Neural progenitor cell (in vitro differentiated cells): ENCODE results near the gene APOBEC3G. TPM values are rescaled to one million over a fixed set of nuclear protein-coding genes. Genes with fewer than 3 reads are reported as not detected.

Source experiments
- DNase-seq: peaks from one replicate; pipeline ENCODE4 v3.0.0-alpha.2; 2016; ENCODE audit warnings: low spot score
- H2AFZ ChIP-seq: fragments of 200-600 bp; sonication (generic); replicated peaks from 2 replicates; pipeline ENCODE4 v1.6.1; 2016; ENCODE audit warnings: antibody characterized with exemption
- H3F3A ChIP-seq: fragments of 200-600 bp; sonication (generic); 2 replicates; pipeline ENCODE4 v1.6.1; 2016; ENCODE audit warnings: antibody characterized with exemption, low read depth
- H3K27ac ChIP-seq: fragments of 200-600 bp; sonication (generic); 2 replicates; pipeline ENCODE4 v1.5.1; 2016; ENCODE audit warnings: mild to moderate bottlenecking
- H3K27me3 ChIP-seq: fragments of 200-600 bp; sonication (generic); 2 replicates; pipeline ENCODE4 v1.6.1; 2016; ENCODE audit warnings: mild to moderate bottlenecking, moderate library complexity
- H3K36me3 ChIP-seq: fragments of 200-600 bp; sonication (generic); 2 replicates; pipeline ENCODE4 v1.5.1; 2016
- H3K4me1 ChIP-seq: fragments of 200-600 bp; sonication (generic); 2 replicates; pipeline ENCODE4 v1.6.1; 2016; ENCODE audit warnings: mixed run types
- H3K4me2 ChIP-seq: fragments of 200-600 bp; sonication (generic); 2 replicates; pipeline ENCODE4 v1.6.1; 2016
- H3K4me3 ChIP-seq: fragments of 200-600 bp; sonication (generic); 2 replicates; pipeline ENCODE4 v1.5.1; 2016
- H3K79me2 ChIP-seq: fragments of 200-600 bp; sonication (generic); 2 replicates; pipeline ENCODE4 v1.6.1; 2016; ENCODE audit warnings: low read depth
- H3K9ac ChIP-seq: fragments of 200-600 bp; sonication (generic); 2 replicates; pipeline ENCODE4 v1.6.1; 2016
- H3K9me3 ChIP-seq: fragments of 200-600 bp; sonication (generic); 2 replicates; pipeline ENCODE4 v1.5.1; 2016; ENCODE audit warnings: low read depth
- H4K20me1 ChIP-seq: fragments of 200-600 bp; sonication (generic); 2 replicates; pipeline ENCODE4 v1.6.1; 2016; ENCODE audit warnings: low read depth
- H3K27ac Mint-ChIP-seq: 3 replicates; pipeline ENCODE4 v1.8.0; 2021; ENCODE audit warnings: mixed read lengths
- H3K27me3 Mint-ChIP-seq: 2 replicates; pipeline ENCODE4 v1.8.0; 2022; ENCODE audit warnings: low read depth, mild to moderate bottlenecking, inconsistent platforms, moderate library complexity, mixed read lengths; ENCODE audit not compliant: insufficient read depth
- H3K36me3 Mint-ChIP-seq: 3 replicates; pipeline ENCODE4 v1.8.0; 2021; ENCODE audit warnings: mixed read lengths
- H3K4me1 Mint-ChIP-seq: 3 replicates; pipeline ENCODE4 v1.8.0; 2021; ENCODE audit warnings: mixed read lengths
- H3K4me3 Mint-ChIP-seq: 3 replicates; pipeline ENCODE4 v1.8.0; 2021; ENCODE audit warnings: mild to moderate bottlenecking, moderate library complexity, mixed read lengths
- H3K9me3 Mint-ChIP-seq: 3 replicates; pipeline ENCODE4 v1.8.0; 2020; ENCODE audit warnings: mixed read lengths
- EZH2 ChIP-seq: fragments of 200-600 bp; sonication (generic); IDR thresholded peaks from 2 replicates; pipeline ENCODE4 v1.6.1; 2017; ENCODE audit warnings: antibody characterized with exemption, mild to moderate bottlenecking, moderate library complexity
- EZH2phosphoT487 ChIP-seq: fragments of 200-600 bp; sonication (generic); IDR thresholded peaks from 2 replicates; pipeline ENCODE4 v1.6.1; 2017; ENCODE audit warnings: antibody characterized with exemption
- total RNA-seq: library from RNA; depleted of rRNA; stranded (reverse); fragments of >200 nt; gene quantifications from 2 replicates; pipeline ENCODE4 v1.2.3, GENCODE V29; 2015; ENCODE audit warnings: low replicate concordance
- TF ChIP-seq, protein P1 (sequence below): fragments of 200-600 bp; sonication (generic); IDR thresholded peaks from 2 replicates; pipeline ENCODE4 v1.5.1; 2017; ENCODE audit warnings: antibody characterized with exemption, mild to moderate bottlenecking

The APOBEC3G gene
- total RNA-seq, 1 donor from 2014 or later: 0.30 TPM

DNA sequence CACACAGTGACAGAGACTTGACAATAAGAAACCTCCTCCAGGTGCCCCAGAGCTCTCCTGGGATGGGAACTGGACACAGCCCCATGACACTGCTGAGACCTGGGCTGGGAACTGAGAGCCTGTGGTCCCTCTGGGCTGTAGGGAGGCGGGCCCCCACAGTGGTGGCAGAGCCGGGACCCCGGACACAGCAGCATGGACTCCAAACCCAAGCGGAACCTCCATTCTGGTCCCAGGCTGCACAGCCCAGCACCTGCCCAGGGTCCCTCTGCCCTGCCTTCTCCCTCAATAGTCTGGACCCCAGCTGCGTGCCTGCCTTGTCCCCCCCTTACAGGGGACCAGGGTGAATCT lies 11.6 kb downstream of the APOBEC3G start:
- H3K27ac Mint-ChIP-seq: peak overlapping the region; percentile 47
- Histone ChIP-seq H3K9me3 (no peaks in the 10 kb centered on the region), H3K27ac (no peak overlapping the region)

DNA sequence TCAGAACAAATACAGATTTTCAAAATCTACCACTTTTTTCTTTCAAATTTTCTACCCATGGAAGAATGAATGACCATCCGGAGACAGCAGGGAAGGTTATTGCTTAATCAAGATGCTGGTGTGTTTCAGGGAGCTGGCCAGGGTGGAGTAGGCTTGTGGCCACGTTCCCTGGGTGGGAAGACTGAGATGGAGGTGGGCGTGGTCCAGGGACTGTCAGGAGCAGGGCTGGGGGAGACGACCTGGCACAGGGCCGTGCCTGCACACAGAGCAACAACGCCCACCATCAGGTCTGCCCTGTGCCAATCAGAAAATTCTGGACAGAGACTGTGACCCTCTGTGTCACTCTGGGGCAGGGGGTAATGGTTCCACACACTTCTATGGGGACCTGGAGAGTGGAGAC lies 12.9 kb downstream of the APOBEC3G start:
- no peak for DNase-seq
- Histone ChIP-seq H3K9me3 (no peaks in the 10 kb centered on the region), H4K20me1 (no peaks in the 10 kb centered on the region), H3K79me2 (no peaks in the 10 kb centered on the region), H3K4me2 (no peak overlapping the region), H2AFZ (no peak overlapping the region), H3F3A (peaks cover 4% of the 10 kb centered on the region), H3K27me3 (no peaks in the 10 kb centered on the region), H3K27ac (no peak overlapping the region), H3K4me3 (no peak overlapping the region), H3K36me3 (no peaks in the 10 kb centered on the region), H3K9ac (no peak overlapping the region), H3K4me1 (peaks cover 11% of the 10 kb centered on the region)
- Mint-ChIP-seq H3K9me3 (no peaks in the 10 kb centered on the region), H3K4me1 (peaks cover 27% of the 10 kb centered on the region), H3K27ac (no peak overlapping the region), H3K4me3 (no peak overlapping the region), H3K27me3 (peaks cover 4% of the 10 kb centered on the region), H3K36me3 (no peaks in the 10 kb centered on the region)
- TF ChIP-seq EZH2: no peak
- TF ChIP-seq, protein P1, sequence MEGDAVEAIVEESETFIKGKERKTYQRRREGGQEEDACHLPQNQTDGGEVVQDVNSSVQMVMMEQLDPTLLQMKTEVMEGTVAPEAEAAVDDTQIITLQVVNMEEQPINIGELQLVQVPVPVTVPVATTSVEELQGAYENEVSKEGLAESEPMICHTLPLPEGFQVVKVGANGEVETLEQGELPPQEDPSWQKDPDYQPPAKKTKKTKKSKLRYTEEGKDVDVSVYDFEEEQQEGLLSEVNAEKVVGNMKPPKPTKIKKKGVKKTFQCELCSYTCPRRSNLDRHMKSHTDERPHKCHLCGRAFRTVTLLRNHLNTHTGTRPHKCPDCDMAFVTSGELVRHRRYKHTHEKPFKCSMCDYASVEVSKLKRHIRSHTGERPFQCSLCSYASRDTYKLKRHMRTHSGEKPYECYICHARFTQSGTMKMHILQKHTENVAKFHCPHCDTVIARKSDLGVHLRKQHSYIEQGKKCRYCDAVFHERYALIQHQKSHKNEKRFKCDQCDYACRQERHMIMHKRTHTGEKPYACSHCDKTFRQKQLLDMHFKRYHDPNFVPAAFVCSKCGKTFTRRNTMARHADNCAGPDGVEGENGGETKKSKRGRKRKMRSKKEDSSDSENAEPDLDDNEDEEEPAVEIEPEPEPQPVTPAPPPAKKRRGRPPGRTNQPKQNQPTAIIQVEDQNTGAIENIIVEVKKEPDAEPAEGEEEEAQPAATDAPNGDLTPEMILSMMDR: no peak
- TF ChIP-seq EZH2phosphoT487: no peak

More for the DNA sequence above, 11.6 kb downstream of the APOBEC3G start:
- TF ChIP-seq, protein P1: no peak
- TF ChIP-seq EZH2 (no peak), EZH2phosphoT487 (no peak)
- H3K4me3 Mint-ChIP-seq: peak overlapping the region; percentile 5
- Histone ChIP-seq H4K20me1 (no peaks in the 10 kb centered on the region), H3K4me2 (peak overlapping the region; percentile 66), H3K4me1 (peaks cover 11% of the 10 kb centered on the region), H3F3A (peaks cover 4% of the 10 kb centered on the region), H3K4me3 (no peak overlapping the region), H3K79me2 (no peaks in the 10 kb centered on the region), H3K27me3 (no peaks in the 10 kb centered on the region), H2AFZ (no peak overlapping the region), H3K9ac (no peak overlapping the region), H3K36me3 (no peaks in the 10 kb centered on the region)
- peaks cover 4% of the 10 kb centered on the region for H3K27me3 Mint-ChIP-seq
- no peak for DNase-seq
- H3K4me1 Mint-ChIP-seq: peaks cover 27% of the 10 kb centered on the region
- H3K36me3 Mint-ChIP-seq: no peaks in the 10 kb centered on the region
- H3K9me3 Mint-ChIP-seq: no peaks in the 10 kb centered on the region

DNA sequence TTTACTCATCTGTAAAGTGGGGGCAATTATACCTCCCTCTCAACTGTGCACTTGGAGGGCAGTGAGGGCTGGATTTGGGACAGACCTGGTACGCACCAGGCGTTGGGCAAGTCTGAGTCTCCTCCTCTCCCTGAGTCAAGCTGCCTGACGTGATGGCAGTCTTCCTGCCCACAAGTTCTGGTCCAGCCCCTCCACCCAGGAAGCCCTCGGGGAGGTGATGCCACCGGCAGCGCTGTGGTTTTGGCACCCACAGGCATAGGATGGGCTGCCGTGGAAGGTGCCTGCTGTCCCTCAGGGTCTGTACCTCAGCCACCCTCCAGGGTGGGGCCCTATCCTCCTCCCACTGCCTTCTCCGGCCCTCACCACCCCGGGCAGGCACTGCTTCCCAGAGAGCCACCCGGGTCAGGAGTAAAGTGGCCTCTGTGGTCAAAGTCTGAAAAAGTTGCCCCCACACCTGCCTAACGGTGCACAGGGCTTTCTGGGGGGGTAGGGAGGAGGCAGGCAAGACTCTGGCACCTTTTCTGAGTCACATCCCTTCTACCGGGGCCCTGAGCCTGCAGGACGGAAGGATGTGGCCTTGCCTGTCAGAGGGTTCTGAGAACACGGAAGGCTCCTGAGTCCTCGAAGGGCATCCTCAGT lies 13.5 kb downstream of the APOBEC3G start:
- H3K4me1 Mint-ChIP-seq: peaks cover 27% of the 10 kb centered on the region
- no peak for TF ChIP-seq EZH2
- TF ChIP-seq, protein P1: no peak
- no peak for TF ChIP-seq EZH2phosphoT487
- no peak overlapping the region for H3K4me2 ChIP-seq
- H3K27me3 ChIP-seq: no peaks in the 10 kb centered on the region
- no peak overlapping the region for H3K4me3 ChIP-seq
- H3K36me3 ChIP-seq: no peaks in the 10 kb centered on the region
- H3K79me2 ChIP-seq: no peaks in the 10 kb centered on the region
- peaks cover 11% of the 10 kb centered on the region for H3K4me1 ChIP-seq
- H3K9me3 Mint-ChIP-seq: no peaks in the 10 kb centered on the region
- DNase-seq: no peak
- H3K27me3 Mint-ChIP-seq: peaks cover 4% of the 10 kb centered on the region
- H3K9me3 ChIP-seq: no peaks in the 10 kb centered on the region
- H3K36me3 Mint-ChIP-seq: no peaks in the 10 kb centered on the region
- H3K27ac ChIP-seq: no peak overlapping the region
- no peak overlapping the region for H2AFZ ChIP-seq
- peaks cover 4% of the 10 kb centered on the region for H3F3A ChIP-seq
- no peak overlapping the region for H3K4me3 Mint-ChIP-seq
- H3K9ac ChIP-seq: no peak overlapping the region
- no peaks in the 10 kb centered on the region for H4K20me1 ChIP-seq
- no peak overlapping the region for H3K27ac Mint-ChIP-seq
